PC-3 (cell line): ENCODE results near the gene TRIM62. TPM values are rescaled to one million over a fixed set of nuclear protein-coding genes. Genes with fewer than 3 reads are reported as not detected.

Experiments
- ATAC-seq: fragments of 200-7000 bp; cut with Tn5 transposase; 2 replicates; pipeline ENCODE4 v1.9.1; 2020; ENCODE audit warnings: mild to moderate bottlenecking, moderate library complexity
- BruUV-seq: library from RNA; stranded (reverse); fragments of 400-500 nt; replicated peaks from 2 replicates; lab custom pipeline; 2021; lab: Mats Ljungman, UMichigan
- CTCF ChIA-PET: fragments of 300-600 bp; sonication (Branson Sonifier 250); formaldehyde crosslinking; loops from one replicate; lab custom pipeline; 2022; ENCODE audit warnings: antibody characterized with exemption; lab: Charles Lee
- POLR2A ChIA-PET: fragments of 300-600 bp; sonication (Branson Sonifier 250); formaldehyde crosslinking; loops from one replicate; lab custom pipeline; 2022; ENCODE audit warnings: antibody characterized with exemption; ENCODE audit not compliant: unreplicated experiment; lab: Charles Lee
- DNase-seq: peaks from one replicate; pipeline ENCODE4 v3.0.0-alpha.2; 2015
- H2AFZ ChIP-seq: fragments of 300-600 bp; sonication (generic); 2 replicates; pipeline ENCODE4 v1.6.0; 2016; ENCODE audit warnings: antibody characterized with exemption, low read length
- H3F3A ChIP-seq: fragments of 300-600 bp; sonication (generic); one replicate; pipeline ENCODE4 v1.6.0; 2017; ENCODE audit warnings: antibody characterized with exemption, low read length, control low read depth, mild to moderate bottlenecking; ENCODE audit not compliant: unreplicated experiment
- H3K27ac ChIP-seq: fragments of 300-600 bp; sonication (generic); 2 replicates; pipeline ENCODE4 v1.5.1; 2016; ENCODE audit warnings: mild to moderate bottlenecking, low read length
- H3K27me3 ChIP-seq: fragments of 300-600 bp; sonication (generic); 2 replicates; pipeline ENCODE4 v1.6.1; 2016; ENCODE audit warnings: low read length, mixed read lengths
- H3K36me3 ChIP-seq: fragments of 300-600 bp; sonication (generic); 2 replicates; pipeline ENCODE4 v1.6.1; 2016; ENCODE audit warnings: low read depth, mixed run types, low read length, mixed read lengths
- H3K4me1 ChIP-seq: fragments of 300-600 bp; sonication (generic); 2 replicates; pipeline ENCODE4 v1.5.1; 2016; ENCODE audit warnings: low read length; ENCODE audit not compliant: insufficient read depth
- H3K4me2 ChIP-seq: fragments of 300-600 bp; sonication (generic); 2 replicates; pipeline ENCODE4 v1.6.0; 2016; ENCODE audit warnings: low read length
- H3K4me3 ChIP-seq: fragments of 300-600 bp; sonication (generic); 2 replicates; pipeline ENCODE4 v1.5.1; 2016; ENCODE audit warnings: mild to moderate bottlenecking, low read length, mixed read lengths
- H3K79me2 ChIP-seq: fragments of 300-600 bp; sonication (generic); 2 replicates; pipeline ENCODE4 v1.6.1; 2017; ENCODE audit warnings: low read length, mixed read lengths
- H3K9ac ChIP-seq: fragments of 300-600 bp; sonication (generic); 2 replicates; pipeline ENCODE4 v1.6.0; 2016; ENCODE audit warnings: mild to moderate bottlenecking, low read length
- H3K9me2 ChIP-seq: fragments of 300-600 bp; sonication (generic); replicated peaks from 2 replicates; pipeline ENCODE4 v1.6.1; 2016; ENCODE audit warnings: mixed run types, low read length, mixed read lengths
- H3K9me3 ChIP-seq: fragments of 300-600 bp; sonication (generic); 2 replicates; pipeline ENCODE4 v1.6.1; 2016; ENCODE audit warnings: low read length, mixed read lengths
- H4K20me1 ChIP-seq: fragments of 300-600 bp; sonication (generic); 2 replicates; pipeline ENCODE4 v1.6.1; 2016; ENCODE audit warnings: low read length, mixed read lengths
- EZH2 ChIP-seq: fragments of 300-600 bp; sonication (generic); IDR thresholded peaks from one replicate; pipeline ENCODE4 v1.6.1; 2017; ENCODE audit warnings: antibody characterized with exemption, mild to moderate bottlenecking, low read length; ENCODE audit not compliant: unreplicated experiment
- EZH2phosphoT487 ChIP-seq: fragments of 300-600 bp; sonication (generic); IDR thresholded peaks from 2 replicates; pipeline ENCODE4 v1.6.1; 2018; ENCODE audit warnings: mild to moderate bottlenecking, antibody characterized with exemption, low read length, borderline replicate concordance
- intact Hi-C: fragments of 100-400 bp; cut with micrococcal nuclease; formaldehyde crosslinking; loops from 2 replicates; pipeline ENCODE4 v1.9.0; 2023
- total RNA-seq: library from RNA; depleted of rRNA; stranded (reverse); fragments of >200 nt; gene quantifications from 2 replicates; pipeline ENCODE4 v1.2.3, GENCODE V29; 2014
- TF ChIP-seq, protein P1 (sequence below): fragments of 300-600 bp; sonication (generic); conservative IDR thresholded peaks from 2 replicates; pipeline ENCODE4 v1.5.1; 2017; ENCODE audit warnings: antibody characterized with exemption, low read depth, mild to moderate bottlenecking, low read length

The TRIM62 gene
- total RNA-seq, 1 experiment from 2014 or later: 3.9 TPM

DNA sequence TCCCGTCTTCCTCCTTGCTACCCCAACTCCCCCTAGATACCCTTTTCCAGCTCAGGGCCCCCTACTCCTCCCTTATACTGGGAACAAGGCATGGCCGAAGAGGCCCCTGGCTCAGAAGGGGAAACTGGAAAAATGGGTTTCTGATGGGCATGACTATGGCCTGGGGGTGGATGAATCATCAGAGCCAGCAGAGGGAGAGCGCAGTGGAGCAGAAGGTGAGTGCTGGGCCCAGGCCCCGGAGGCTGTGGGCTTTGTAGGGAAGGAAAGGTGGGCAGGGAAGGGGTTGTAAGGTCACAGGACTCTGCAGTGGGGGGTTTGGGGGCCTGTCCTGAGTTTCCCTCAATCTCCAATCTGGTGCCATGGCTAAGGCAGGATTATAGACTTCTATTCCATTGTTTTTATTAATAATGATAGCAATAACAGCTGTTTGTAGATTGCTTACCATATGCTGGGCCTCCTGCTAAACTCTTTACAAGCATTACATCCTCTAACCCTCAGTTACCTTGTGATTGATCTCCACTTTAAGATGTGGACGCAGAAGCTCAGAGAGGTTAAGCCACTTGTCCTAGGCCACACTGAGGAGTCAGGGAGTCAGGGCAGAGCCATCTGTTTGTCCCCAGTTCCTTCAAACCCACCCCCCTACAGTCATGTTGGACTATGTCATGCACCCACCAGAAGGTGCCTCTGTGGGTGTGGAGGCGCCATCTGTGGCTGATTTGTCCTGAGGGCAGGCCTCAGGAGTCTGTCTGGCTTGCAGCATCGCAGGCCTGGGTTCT lies 38.2 kb upstream of the TRIM62 start:
- no peak overlapping the region for H3K4me3 ChIP-seq
- peak overlapping the region; percentile 64; the same call in 1 of the 2 replicates for H2AFZ ChIP-seq
- ATAC-seq: peak; percentile 85
- TF ChIP-seq EZH2phosphoT487 (no peak), EZH2 (no peak)
- TF ChIP-seq, protein P1, sequence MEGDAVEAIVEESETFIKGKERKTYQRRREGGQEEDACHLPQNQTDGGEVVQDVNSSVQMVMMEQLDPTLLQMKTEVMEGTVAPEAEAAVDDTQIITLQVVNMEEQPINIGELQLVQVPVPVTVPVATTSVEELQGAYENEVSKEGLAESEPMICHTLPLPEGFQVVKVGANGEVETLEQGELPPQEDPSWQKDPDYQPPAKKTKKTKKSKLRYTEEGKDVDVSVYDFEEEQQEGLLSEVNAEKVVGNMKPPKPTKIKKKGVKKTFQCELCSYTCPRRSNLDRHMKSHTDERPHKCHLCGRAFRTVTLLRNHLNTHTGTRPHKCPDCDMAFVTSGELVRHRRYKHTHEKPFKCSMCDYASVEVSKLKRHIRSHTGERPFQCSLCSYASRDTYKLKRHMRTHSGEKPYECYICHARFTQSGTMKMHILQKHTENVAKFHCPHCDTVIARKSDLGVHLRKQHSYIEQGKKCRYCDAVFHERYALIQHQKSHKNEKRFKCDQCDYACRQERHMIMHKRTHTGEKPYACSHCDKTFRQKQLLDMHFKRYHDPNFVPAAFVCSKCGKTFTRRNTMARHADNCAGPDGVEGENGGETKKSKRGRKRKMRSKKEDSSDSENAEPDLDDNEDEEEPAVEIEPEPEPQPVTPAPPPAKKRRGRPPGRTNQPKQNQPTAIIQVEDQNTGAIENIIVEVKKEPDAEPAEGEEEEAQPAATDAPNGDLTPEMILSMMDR: no peak
- no TSS peak for BruUV-seq
- H3K9me2 ChIP-seq: no peaks in the 10 kb centered on the region
- H3K27ac ChIP-seq: peak overlapping the region; percentile 67
- ChIA-PET POLR2A (no interaction called here), CTCF (no interaction called here)
- no peaks in the 10 kb centered on the region for H3K36me3 ChIP-seq
- H3K4me2 ChIP-seq: peak overlapping the region; percentile 49
- peak; percentile 94 for DNase-seq
- no peaks in the 10 kb centered on the region for H3K79me2 ChIP-seq
- peaks cover 34% of the 10 kb centered on the region for H3K4me1 ChIP-seq
- intact Hi-C loops: loop anchor here (5.0 kb wide), 2 partner anchors 37 to 147 kb away; partner anchors contain the start of gene ZNF362
- H4K20me1 ChIP-seq: no peaks in the 10 kb centered on the region
- H3K27me3 ChIP-seq: no peaks in the 10 kb centered on the region
- H3K9ac ChIP-seq: peak overlapping the region; percentile 4; the same call in 1 of the 2 replicates
- no peaks in the 10 kb centered on the region for H3F3A ChIP-seq
- H3K9me3 ChIP-seq: 0 out of 2 replicates have a peak, but pooled peaks cover 7% of the 10 kb centered on the region

DNA sequence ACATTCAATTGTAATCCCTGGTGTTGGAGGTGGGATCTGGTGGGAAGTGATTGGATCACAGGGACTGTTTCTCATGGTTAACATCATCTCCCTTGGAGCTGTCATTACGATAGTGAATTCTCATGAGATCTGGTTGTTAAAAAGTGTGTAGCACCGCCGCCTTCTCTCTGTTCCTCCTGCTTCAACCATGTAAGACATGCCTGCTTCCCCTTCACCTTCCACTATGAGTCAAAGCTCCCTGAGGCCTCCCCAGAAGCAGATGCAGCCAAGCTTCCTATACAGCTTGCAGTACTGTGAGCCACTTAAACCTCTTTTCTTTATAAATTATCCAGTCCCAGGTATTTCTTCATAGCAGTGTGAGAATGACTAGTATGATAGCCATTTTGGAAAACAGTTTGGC lies 30.1 kb upstream of the TRIM62 start:
- no TSS peak for BruUV-seq
- H2AFZ ChIP-seq: no peak overlapping the region
- H4K20me1 ChIP-seq: no peaks in the 10 kb centered on the region
- H3K4me1 ChIP-seq: no peaks in the 10 kb centered on the region
- H3K79me2 ChIP-seq: no peaks in the 10 kb centered on the region
- no peak overlapping the region for H3K4me3 ChIP-seq
- H3K27ac ChIP-seq: no peak overlapping the region
- CTCF ChIA-PET: no interaction called here
- DNase-seq (no peak), ATAC-seq (no peak)
- H3K9ac ChIP-seq: no peak overlapping the region
- POLR2A ChIA-PET: no interaction called here
- intact Hi-C loops: no loop called here
- H3K36me3 ChIP-seq: no peaks in the 10 kb centered on the region
- no peak overlapping the region for H3K4me2 ChIP-seq
- H3K9me2 ChIP-seq: no peaks in the 10 kb centered on the region
- H3F3A ChIP-seq: no peaks in the 10 kb centered on the region
- H3K27me3 ChIP-seq: peaks cover 7% of the 10 kb centered on the region; the same call in 1 of the 2 replicates
- no peak for TF ChIP-seq EZH2phosphoT487
- no peak for TF ChIP-seq EZH2
- TF ChIP-seq, protein P1: no peak
- no peaks in the 10 kb centered on the region for H3K9me3 ChIP-seq

DNA sequence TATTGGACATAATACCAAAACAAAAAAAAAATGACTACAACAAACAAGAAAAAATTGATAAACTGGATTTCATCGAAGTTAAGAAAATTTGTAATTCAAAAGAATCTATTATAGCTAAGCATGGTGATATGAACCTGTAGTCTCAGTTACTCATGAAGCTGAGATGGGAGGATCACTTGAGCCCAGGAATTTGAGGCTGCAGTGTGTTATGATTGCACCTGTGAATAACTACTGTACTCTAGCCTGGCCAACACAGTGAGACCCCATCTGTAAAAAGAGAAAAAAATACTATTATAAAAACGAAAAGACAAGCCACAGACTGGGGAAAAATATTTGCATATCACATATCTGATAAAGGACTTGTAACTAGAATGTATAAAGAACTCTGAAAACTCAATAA lies 24.5 kb upstream of the TRIM62 start:
- H3K4me3 ChIP-seq: no peak overlapping the region
- no peak overlapping the region for H3K9ac ChIP-seq
- TF ChIP-seq, protein P1: no peak
- no peak for TF ChIP-seq EZH2
- no peak for TF ChIP-seq EZH2phosphoT487
- ChIA-PET CTCF (no interaction called here), POLR2A (no interaction called here)
- ATAC-seq (no peak), DNase-seq (no peak)
- H4K20me1 ChIP-seq: no peaks in the 10 kb centered on the region
- peaks cover 17% of the 10 kb centered on the region; the same call in 1 of the 2 replicates for H3K27me3 ChIP-seq
- H3K27ac ChIP-seq: no peak overlapping the region
- H3F3A ChIP-seq: no peaks in the 10 kb centered on the region
- H3K4me2 ChIP-seq: no peak overlapping the region
- no peak overlapping the region for H2AFZ ChIP-seq
- BruUV-seq: no TSS peak
- no peaks in the 10 kb centered on the region for H3K4me1 ChIP-seq
- H3K36me3 ChIP-seq: no peaks in the 10 kb centered on the region
- H3K9me3 ChIP-seq: no peaks in the 10 kb centered on the region
- H3K9me2 ChIP-seq: no peaks in the 10 kb centered on the region
- intact Hi-C loops: no loop called here
- no peaks in the 10 kb centered on the region for H3K79me2 ChIP-seq
